Activated T-cell treated with anti-CD3 and anti-CD28 coated beads for 4 hours (primary cell): Measurements from ENCODE around the gene PRKCA.
A peak's percentile ranks its signal among the peaks of the same experiment; 100 is the strongest.

Source experiments
- DNase-seq: peaks from one replicate; pipeline ENCODE4 v3.0.0-alpha.2; 2020

Gene PRKCA

GRCh38 chr17:66531851-66532295, 229.5 kb downstream of the PRKCA start:
- no peak for DNase-seq

- no peak for DNase-seq
Measured at GRCh38 chr17:66533572-66533971, 231.2 kb downstream of the PRKCA start.

GRCh38 chr17:66533986-66534385, 231.6 kb downstream of the PRKCA start:
- no peak for DNase-seq

- no peak for DNase-seq
Measured at GRCh38 chr17:66535611-66536010, 233.2 kb downstream of the PRKCA start.

GRCh38 chr17:66537502-66537901, 235.1 kb downstream of the PRKCA start:
- DNase-seq, result no peak

GRCh38 chr17:66538776-66539175, 236.4 kb downstream of the PRKCA start:
- DNase-seq, result no peak

- DNase-seq, result no peak
Measured at GRCh38 chr17:66540131-66540781, 237.8 kb downstream of the PRKCA start.

GRCh38 chr17:66541461-66542128, 239.2 kb downstream of the PRKCA start:
- DNase-seq, result no peak

- no peak for DNase-seq
Measured at GRCh38 chr17:66542129-66542966, 239.9 kb downstream of the PRKCA start.

- DNase-seq, result no peak
Measured at GRCh38 chr17:66542967-66543520, 240.6 kb downstream of the PRKCA start.

- DNase-seq, result no peak
Measured at GRCh38 chr17:66543526-66543925, 241.1 kb downstream of the PRKCA start.

- no peak for DNase-seq
Measured at GRCh38 chr17:66545918-66546317, 243.5 kb downstream of the PRKCA start.

- no peak for DNase-seq
Measured at GRCh38 chr17:66547151-66547865, 244.9 kb downstream of the PRKCA start.

GRCh38 chr17:66548158-66548557, 245.7 kb downstream of the PRKCA start:
- peak; percentile 14 for DNase-seq

GRCh38 chr17:66548659-66549310, 246.4 kb downstream of the PRKCA start:
- no peak for DNase-seq

- no peak for DNase-seq
Measured at GRCh38 chr17:66549311-66549704, 246.9 kb downstream of the PRKCA start.

- DNase-seq, result no peak
Measured at GRCh38 chr17:66549731-66550207, 247.4 kb downstream of the PRKCA start.

GRCh38 chr17:66551839-66552238, 249.4 kb downstream of the PRKCA start:
- DNase-seq, result no peak

GRCh38 chr17:66552371-66552770, 250.0 kb downstream of the PRKCA start:
- no peak for DNase-seq

- DNase-seq, result no peak
Measured at GRCh38 chr17:66555605-66556004, 253.2 kb downstream of the PRKCA start.

- no peak for DNase-seq
Measured at GRCh38 chr17:66557200-66557599, 254.8 kb downstream of the PRKCA start.

GRCh38 chr17:66557886-66558285, 255.5 kb downstream of the PRKCA start:
- DNase-seq, result no peak
